KG1 (cell line): Measurements from ENCODE around the gene PHTF2.
"Not testable (repeated sequence)": the region's sequence is repeated elsewhere in the genome, so short reads cannot be mapped to it uniquely, and the experiment has no call there.

Experiments
- DNase-seq: peaks from one replicate; lab custom pipeline; 2025; lab: John Stamatoyannopoulos, UW

PHTF2 gene

GRCh38 chr7:77798394-77799077, at the start of gene PHTF2, which contains the start of gene TMEM60:
Gene PHTF2 (plus strand): TSS chr7:77798773.
Gene TMEM60 (minus strand): TSS chr7:77798434. CDS start chr7:77794373, 4,061 bp downstream.
- DNase-seq = peak; percentile 91

DNA sequence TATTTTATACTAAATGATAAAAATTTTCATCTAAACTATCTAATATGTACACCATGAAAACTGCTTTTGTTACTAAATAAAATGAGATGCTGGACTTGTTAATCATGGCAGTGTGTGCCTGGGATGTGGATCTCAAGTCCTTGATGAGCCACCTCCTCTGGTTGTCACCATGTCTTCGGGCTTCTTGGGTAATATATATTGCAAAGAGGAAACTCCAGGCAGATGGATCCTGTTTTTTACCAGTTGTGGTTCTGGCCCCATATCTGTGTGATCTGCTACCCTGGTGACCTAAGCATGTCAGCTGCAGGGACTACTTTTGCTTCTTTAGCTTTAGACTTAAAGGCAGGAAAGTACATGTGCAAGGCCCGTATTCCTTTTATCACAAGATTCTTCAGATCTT, 46.6 kb upstream of the PHTF2 start:
- DNase-seq = peak; percentile 57

DNA sequence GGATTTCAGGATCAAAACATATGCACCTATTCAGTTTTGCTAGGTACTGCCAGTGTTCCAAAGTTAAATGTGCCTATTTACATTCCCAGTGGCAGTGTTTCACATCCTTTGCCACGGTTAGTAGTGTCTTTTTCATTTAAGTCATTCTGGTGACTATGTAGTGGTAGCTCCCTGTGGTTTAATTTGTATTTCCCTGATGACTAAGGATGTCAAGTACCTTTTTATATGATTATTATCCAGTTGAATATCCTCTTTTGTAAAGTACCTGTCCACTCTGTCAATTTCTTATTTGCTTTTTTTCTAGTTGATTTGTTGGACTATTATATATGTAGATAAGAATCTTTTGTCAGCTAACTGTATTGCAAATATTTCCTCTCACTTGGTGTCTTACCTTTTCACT, 45.4 kb upstream of the PHTF2 start:
- DNase-seq = no peak

GRCh38 chr7:77757589-77757988, 41.0 kb upstream of the PHTF2 start:
- DNase-seq = no peak

DNA sequence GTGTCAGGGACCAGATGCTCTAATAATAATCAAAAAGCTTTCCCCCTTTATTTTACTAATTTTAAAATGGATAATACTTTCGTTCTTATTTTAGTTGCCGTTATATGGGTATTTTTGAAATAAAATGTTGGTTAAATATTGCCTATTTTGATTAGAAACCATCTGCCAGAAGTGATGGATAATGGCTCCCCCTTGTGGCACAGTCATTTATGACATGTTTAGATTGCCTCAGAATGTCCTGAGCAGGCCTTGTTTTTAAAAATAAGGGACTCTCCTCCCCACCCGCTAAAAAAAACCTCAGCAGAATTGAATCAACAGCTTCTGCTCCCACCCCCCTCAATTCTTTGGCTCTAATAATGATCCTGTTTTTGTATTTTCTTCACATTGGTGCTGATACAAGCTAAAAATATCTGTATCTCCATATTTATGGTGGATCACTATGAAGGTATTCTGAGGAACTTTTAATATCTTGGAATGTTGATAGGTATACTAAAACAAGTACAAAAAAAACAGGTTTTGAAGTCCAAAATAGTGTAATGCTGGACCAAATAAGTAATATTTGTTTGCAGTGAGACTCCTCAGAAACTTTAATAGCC, 39.2 kb upstream of the PHTF2 start:
- DNase-seq = peak; percentile 42

GRCh38 chr7:77760809-77761453, 37.6 kb upstream of the PHTF2 start:
- no peak for DNase-seq

- DNase-seq = no peak
Measured at GRCh38 chr7:77765481-77765880, 33.1 kb upstream of the PHTF2 start.

- no peak for DNase-seq
Measured at GRCh38 chr7:77765906-77766800, 32.4 kb upstream of the PHTF2 start.

DNA sequence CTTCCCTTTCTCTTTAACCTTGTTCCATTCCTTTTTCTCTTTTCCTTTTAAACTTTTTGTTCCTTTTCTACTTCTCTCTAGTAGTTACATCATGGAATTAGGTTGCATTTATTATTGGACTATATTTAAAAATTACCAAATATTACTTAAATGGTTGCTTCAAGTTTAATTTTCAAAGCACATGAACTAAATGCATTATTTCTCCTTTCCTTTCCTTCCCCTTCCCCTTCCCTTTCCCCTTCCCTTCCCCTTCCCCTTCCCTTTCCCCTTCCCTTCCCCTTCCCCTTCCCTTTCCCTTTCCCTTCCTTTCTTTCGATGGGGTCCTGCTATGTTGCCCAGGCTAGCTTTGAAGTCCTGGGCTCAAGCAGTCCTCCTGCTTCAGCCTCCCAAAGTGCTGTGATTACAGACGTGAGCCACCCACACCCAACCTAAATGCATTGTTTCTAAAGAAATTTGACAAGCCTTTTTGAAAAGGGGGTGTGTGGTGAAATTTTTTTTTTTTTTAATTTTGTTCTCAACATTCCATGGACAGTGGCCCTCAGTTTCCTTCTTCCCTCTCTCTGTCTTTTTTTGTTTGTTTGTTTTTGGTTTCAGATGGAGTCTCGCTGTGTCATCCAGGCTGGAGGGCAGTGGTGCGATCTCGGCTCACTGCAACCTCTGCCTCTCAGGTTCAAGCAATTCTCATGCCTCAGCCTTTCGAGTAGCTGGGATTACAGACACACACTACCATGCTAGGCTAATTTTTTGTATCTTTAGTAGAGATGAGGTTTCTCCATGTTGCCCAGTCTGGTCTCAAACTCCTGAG, 31.6 kb upstream of the PHTF2 start:
- no peak for DNase-seq

GRCh38 chr7:77770316-77770715, 28.3 kb upstream of the PHTF2 start:
- no peak for DNase-seq

DNA sequence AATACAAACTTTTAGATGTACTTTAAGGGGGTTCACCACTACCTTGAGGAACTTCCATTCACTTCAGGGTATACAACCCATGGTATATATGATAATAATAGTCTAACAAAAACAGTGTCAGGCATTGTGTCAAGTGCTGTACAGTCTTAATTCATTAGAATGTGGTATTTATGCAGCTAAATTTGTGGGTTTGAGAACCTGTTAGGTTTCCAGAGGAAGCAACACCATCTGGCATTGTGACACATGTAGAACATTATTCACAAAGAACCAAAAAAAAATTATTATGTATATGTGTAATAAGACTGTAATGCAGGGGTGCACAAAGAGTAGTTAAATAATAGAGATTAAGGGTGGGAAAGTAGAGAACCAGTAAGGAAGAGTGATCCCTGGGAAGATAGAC, 26.7 kb upstream of the PHTF2 start:
- DNase-seq = no peak

DNA sequence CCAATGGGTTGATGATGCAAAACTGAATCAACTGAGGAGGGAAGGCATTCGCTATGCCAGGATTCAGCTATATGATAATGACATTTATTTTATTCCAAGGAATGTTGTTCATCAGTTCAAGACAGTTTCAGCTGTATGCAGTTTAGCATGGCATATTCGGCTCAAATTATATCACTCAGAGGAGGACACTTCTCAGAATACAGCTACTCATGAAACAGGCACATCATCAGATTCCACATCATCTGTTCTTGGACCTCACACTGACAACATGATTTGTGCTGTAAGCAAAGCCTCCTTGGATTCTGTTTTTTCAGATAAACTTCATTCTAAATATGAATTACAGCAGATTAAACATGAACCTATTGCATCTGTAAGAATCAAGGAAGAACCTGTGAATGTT, 20.0 kb upstream of the PHTF2 start:
- no peak for DNase-seq

DNA sequence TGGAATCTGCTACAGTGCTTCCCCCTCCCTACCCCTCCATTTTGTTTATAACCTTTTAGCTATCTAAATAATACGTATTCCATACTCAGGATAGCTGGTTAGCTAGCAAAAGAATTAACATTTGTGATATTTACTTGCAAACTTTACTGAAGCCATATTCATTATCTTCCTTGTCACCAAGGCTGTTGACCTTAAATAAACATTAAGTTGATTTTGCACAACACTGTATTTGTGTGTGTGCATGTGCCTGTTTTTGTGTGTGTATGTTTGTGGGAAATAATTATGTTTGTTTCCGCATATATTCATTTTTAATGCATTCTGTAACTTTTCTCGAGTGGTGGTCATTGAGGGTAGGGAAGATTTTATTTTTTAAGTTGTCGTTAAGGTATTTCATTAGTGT, 16.2 kb upstream of the PHTF2 start:
- no peak for DNase-seq

DNA sequence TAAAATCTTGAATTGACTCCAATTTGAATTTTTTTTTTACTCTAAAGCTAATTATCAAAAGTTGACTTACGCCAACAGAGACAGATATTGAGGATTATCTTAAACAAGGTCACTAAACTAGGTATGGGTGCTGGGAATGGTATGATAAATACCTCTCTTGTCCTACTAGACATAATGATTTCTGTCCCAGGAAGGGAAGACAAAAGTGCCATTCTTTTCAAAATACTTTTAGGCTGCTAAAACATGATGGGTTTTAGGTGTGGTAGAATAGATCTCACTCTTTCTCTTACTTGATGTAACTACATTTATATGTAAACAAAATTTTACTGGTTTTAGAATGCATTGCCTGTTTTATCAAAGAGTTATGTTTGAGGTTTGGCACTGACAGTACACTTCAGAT, 15.5 kb upstream of the PHTF2 start:
- no peak for DNase-seq

DNA sequence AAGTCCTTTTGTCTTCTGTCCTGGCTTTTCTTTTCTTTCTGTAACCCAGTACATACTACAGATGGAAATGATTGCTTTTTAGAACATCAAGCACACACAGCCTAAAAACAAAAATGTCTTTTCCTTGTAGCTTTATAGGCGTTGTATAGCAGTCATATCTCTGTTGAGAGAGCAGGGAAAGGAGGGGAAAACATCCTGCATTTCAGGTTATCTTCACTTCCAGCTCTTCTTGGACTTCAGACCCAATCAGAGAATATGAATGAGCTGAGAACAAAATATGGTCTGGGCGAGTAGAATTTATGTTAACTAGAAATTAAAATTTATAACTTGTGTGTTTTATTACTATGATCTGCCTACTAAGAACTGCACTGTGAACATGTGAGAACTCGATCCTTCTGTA, 15.0 kb upstream of the PHTF2 start:
- DNase-seq = no peak

DNA sequence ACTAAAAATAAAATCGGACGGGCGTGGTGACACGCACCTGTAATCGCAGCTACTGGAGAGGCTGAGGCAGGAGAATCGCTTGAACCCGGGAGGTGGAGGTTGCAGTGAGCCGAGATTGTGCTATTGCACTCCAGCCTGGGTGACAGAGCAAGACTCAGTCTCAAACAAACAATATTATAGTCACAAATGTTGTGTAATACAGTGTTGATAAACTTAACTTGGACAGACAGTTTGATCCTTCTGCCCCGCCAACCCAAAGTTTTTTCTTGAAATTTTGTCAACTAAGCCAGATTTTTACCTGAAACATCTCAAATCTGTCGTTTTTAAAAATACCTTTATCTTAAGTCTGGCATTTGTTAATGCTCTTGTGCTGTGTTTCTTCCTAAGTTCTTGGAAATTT, 14.1 kb upstream of the PHTF2 start:
- not testable (repeated sequence) for DNase-seq

- DNase-seq = no peak
Measured at GRCh38 chr7:77786018-77786417, 12.6 kb upstream of the PHTF2 start.

GRCh38 chr7:77786741-77787140, 11.8 kb upstream of the PHTF2 start:
- DNase-seq = no peak

- no peak for DNase-seq
Measured at GRCh38 chr7:77788327-77788902, 10.2 kb upstream of the PHTF2 start.

GRCh38 chr7:77791336-77791735, 7.2 kb upstream of the PHTF2 start:
- no peak for DNase-seq

DNA sequence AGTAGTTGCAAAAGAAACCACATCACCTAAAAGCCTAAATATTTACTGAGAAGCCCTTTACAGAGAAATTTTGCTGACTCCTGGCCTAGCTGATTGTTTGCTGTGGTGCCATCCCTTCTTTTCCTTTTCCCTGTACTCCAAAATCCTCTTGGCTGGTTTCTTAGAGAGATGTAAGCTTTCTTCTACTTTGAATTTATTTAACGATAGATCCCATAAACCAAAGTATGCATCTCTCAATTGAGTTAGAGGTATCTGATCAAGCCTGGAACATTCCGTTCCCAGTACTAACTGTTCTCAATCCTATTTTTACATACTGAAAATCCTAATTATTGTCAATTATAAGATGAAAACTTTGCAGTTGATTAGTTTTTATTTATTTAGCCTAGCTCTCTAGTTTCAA, 6.6 kb upstream of the PHTF2 start:
- no peak for DNase-seq
